ENCODE measurements around the gene NSFL1C. TPM values are rescaled to one million over a fixed set of nuclear protein-coding genes. Genes with fewer than 3 reads are reported as not detected.

NSFL1C gene
- total and polyA plus RNA-seq, 9 of the 15 experiments (the other 6 are each of a cell fraction or from before 2014, with no cell fraction given) = 20.8 to 119 (median 47.0) TPM

DNA sequence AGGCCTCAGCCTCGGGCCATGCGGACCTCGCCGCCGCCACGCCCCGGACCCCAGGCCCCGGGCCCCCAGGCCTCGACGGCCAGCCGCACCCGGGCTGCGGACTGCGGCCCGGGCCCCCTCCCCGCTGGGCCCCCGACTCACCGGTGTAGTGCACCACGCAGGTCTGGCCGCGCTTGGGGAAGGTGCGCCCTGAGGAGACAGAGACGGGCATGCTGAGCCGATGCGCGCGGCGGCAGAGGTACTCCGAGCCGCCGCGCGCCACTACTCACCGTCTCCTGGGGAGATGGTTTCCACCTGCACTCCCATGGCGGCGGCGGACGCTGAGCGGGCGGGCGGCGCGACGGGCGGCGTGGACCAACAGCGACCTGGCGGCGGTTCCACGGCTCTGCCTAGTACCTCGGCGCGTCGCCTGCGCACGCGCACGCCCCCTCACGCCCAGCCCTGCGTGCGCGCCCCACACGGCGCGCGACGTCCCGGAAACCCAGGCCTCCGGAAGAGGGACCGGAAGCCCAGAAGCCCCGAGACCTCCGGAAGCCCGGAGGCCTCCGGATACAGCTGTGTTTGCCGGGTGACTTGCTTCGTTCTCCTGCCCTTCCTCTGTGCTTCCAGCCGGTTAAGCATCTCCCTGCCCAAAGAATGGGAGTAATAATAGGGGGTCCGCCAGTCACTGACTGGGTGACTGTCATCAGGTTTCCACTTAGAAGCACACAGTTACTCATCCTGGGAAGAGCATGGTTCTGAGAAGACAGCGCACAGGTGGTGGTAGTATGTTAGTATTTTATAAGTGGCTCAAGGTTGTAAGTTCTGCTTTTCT lies 73.7 kb downstream of the NSFL1C start, which contains the start of gene FKBP1A (continued):
- TF ChIP-seq CTCFL (IDR thresholded peaks at IDR 0.05; ENCODE audit: borderline replicate concordance, insufficient read depth, low read depth, low read length, poor library complexity, severe bottlenecking) (no peak), SLC30A9 (CRISPR knock-in tag; IDR thresholded peaks at IDR 0.05) (no peak), TCF3 (CRISPR knock-in tag; IDR thresholded peaks at IDR 0.05) (no peak), NEUROD1 (IDR thresholded peaks at IDR 0.05; ENCODE audit: borderline replicate concordance, low read depth, low read length, partially characterized antibody) (no peak), SRSF7 (optimal IDR thresholded peaks at IDR 0.05; ENCODE audit: low read depth, low read length) (no peak), CXXC5 (CRISPR knock-in tag; IDR thresholded peaks at IDR 0.05) (peak; percentile 87), NR2C2 (CRISPR knock-in tag; IDR thresholded peaks at IDR 0.05) (no peak), NR2C2 (tag; IDR thresholded peaks at IDR 0.05) (peak; percentile 72; the same call in 1 of the 2 replicates), SMAD2 (IDR thresholded peaks at IDR 0.05; ENCODE audit: low read depth, low read length) (no peak), FOXO4 (CRISPR knock-in tag; IDR thresholded peaks at IDR 0.05) (no peak), BMI1 (IDR thresholded peaks at IDR 0.05; ENCODE audit: low read length) (no peak), ZBTB17 (CRISPR knock-in tag; IDR thresholded peaks at IDR 0.05) (no peak), HDAC8 (tag; IDR thresholded peaks at IDR 0.05) (no peak), ZNF445 (CRISPR knock-in tag; IDR thresholded peaks at IDR 0.05; ENCODE audit: low read depth) (no peak), ZC3H11A (IDR thresholded peaks at IDR 0.05; ENCODE audit: low read depth, low read length) (no peak), ZSCAN29 (IDR thresholded peaks at IDR 0.05) (no peak), NUFIP1 (IDR thresholded peaks at IDR 0.05; ENCODE audit: partially characterized antibody) (no peak), NONO (IDR thresholded peaks at IDR 0.05; ENCODE audit: low read depth in 2 of 2, low read length in 1 of 2) (no peak), PREB (CRISPR knock-in tag; IDR thresholded peaks at IDR 0.05) (no peak), ELF1 (tag; IDR thresholded peaks at IDR 0.05) (peak; percentile 98), ARID1B (IDR thresholded peaks at IDR 0.05) (no peak)
- TF ChIP-seq, protein P1, sequence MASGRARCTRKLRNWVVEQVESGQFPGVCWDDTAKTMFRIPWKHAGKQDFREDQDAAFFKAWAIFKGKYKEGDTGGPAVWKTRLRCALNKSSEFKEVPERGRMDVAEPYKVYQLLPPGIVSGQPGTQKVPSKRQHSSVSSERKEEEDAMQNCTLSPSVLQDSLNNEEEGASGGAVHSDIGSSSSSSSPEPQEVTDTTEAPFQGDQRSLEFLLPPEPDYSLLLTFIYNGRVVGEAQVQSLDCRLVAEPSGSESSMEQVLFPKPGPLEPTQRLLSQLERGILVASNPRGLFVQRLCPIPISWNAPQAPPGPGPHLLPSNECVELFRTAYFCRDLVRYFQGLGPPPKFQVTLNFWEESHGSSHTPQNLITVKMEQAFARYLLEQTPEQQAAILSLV (tag; IDR thresholded peaks at IDR 0.05) = no peak
